ENCODE data around the gene GJC1. TPM values are rescaled to one million over a fixed set of nuclear protein-coding genes. Genes with fewer than 3 reads are reported as not detected.

Gene GJC1
- total and polyA plus RNA-seq, 9 donors: 1.3 to 18.4 (median 4.3) TPM

DNA sequence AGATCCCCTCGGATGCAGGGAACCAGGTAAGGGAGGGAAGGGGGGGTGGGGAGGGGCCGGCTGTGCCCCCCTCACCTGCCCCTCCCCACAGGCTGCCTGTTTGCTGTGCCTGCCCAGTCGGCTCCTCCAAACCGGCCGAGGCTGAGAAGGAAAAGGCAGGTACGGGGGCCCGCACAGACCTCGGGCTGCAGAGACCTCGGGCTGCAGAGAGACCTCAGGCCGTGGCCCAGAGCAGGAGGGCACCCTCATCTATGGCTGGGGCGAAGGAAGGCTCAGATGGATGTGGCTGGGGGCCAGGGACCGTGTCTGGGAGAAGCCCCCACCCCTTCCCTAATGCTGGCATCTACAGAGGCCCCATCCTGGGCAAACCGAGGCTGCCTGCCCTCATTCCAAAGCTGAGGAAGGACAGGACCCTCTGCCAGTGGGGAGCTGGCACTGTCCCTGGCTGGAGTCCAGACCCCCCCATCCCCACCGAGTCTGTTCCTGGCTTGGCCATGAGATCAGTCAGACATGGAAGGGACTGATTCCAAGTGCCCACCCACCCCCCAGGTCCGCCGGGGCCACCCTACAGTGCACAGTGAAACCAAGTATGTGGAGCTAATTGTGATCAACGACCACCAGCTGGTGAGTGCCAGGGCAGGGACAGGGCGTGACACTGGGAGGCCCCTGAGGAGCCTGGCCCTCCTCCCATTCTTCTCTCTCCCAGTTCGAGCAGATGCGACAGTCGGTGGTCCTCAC is 57.6 kb downstream of the GJC1 start:
- Histone ChIP-seq H3K27me3 (no peaks in the 10 kb centered on the region), H3K36me3 (no peaks in the 10 kb centered on the region), H3K9me3 (no peaks in the 10 kb centered on the region), H3K27ac (no peak overlapping the region), H3K4me1 (ENCODE audit: insufficient read depth) (no peaks in the 10 kb centered on the region), H3K4me3 (no peak overlapping the region)
- peak in 2 of 5 donors; percentile 30 to 32 for DNase-seq
- WGBS, 3 donors: 58 to 66% (median 64%) methylated on average over 19 to 21 of the region's 21 CpGs
- TF ChIP-seq EP300 (IDR thresholded peaks at IDR 0.05) (no peak), POLR2A (IDR thresholded peaks at IDR 0.05) (no peak)
- TF ChIP-seq, protein P1, sequence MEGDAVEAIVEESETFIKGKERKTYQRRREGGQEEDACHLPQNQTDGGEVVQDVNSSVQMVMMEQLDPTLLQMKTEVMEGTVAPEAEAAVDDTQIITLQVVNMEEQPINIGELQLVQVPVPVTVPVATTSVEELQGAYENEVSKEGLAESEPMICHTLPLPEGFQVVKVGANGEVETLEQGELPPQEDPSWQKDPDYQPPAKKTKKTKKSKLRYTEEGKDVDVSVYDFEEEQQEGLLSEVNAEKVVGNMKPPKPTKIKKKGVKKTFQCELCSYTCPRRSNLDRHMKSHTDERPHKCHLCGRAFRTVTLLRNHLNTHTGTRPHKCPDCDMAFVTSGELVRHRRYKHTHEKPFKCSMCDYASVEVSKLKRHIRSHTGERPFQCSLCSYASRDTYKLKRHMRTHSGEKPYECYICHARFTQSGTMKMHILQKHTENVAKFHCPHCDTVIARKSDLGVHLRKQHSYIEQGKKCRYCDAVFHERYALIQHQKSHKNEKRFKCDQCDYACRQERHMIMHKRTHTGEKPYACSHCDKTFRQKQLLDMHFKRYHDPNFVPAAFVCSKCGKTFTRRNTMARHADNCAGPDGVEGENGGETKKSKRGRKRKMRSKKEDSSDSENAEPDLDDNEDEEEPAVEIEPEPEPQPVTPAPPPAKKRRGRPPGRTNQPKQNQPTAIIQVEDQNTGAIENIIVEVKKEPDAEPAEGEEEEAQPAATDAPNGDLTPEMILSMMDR (IDR thresholded peaks at IDR 0.05): no peak
- intact Hi-C loops (cut with DNase I): loop anchor here in 3 of 4 donors (10.0 kb wide), 1 partner anchor 252 kb away; no protein-coding TSS in a partner anchor

DNA sequence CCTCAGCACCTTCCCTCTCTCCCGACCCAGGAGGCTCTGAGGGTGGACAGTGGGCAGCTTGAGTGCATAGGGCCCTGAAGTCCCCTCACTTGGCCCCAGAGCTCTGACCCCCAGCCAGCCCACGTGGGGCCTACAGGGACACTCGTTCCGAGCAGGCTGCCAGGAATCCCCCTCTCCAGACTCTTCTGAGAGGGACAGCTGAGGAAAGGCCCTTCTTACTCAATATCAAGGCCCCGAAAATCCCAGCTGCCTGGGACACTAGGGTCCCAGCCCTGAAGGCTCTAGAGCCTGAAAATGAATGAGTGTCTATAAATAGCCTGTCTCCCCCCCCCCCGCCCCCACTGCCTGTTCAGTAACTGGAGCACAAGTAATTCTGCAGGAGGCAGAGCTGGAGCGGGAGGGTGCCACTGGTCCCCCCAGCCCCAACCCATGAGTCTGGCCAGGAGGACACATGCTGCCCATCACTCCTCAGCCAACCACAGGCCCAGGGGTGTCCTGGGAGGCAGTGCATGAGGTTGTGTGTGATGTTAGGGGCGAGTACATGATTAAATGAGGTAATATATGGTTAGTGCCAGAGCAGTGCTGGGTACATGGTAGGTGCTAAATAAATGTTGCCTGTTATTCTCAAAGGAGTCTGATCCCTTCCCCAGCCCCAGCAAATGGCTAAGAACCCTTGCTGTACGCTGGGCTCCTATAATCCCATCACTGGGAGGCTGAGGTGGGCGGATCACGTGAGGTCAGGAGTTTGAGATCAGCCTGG is 59.7 kb downstream of the GJC1 start:
- Histone ChIP-seq H3K4me3 (no peak overlapping the region), H3K27me3 (no peaks in the 10 kb centered on the region), H3K27ac (no peak overlapping the region), H3K9me3 (no peaks in the 10 kb centered on the region), H3K4me1 (ENCODE audit: insufficient read depth) (no peaks in the 10 kb centered on the region), H3K36me3 (no peaks in the 10 kb centered on the region)
- intact Hi-C loops (cut with DNase I): loop anchor here in 3 of 4 donors (10.0 kb wide), 1 partner anchor 254 kb away; no protein-coding TSS in a partner anchor
- DNase-seq: no peak
- TF ChIP-seq POLR2A (IDR thresholded peaks at IDR 0.05): no peak
- TF ChIP-seq, protein P1 (IDR thresholded peaks at IDR 0.05): no peak
- no peak for TF ChIP-seq EP300 (IDR thresholded peaks at IDR 0.05)
- WGBS, 3 donors: 60 to 75% (median 65%) methylated on average over 10 to 11 of the region's 11 CpGs

DNA sequence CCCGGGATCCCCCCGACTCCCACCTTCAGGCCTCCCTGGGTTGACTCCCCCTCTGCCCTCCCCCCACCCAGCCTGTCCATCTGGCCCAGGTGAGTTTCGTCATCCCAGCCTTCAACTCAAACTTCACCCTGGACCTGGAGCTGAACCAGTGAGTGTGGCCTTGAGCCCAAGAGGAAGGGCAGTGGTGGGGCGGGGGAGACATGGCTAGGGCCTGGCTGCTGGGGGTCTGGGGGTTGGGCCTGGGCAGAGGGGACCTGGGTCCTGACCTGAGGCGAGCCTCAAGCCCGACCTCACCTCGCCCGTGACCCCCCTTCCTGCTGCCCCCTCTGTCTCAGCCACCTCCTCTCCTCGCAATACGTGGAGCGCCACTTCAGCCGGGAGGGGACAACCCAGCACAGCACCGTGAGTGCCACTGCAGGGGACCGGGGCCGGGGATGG is 60.4 kb downstream of the GJC1 start:
- no peak for DNase-seq
- intact Hi-C loops (cut with DNase I): loop anchor here in 3 of 4 donors (10.0 kb wide), 1 partner anchor 255 kb away; no protein-coding TSS in a partner anchor

DNA sequence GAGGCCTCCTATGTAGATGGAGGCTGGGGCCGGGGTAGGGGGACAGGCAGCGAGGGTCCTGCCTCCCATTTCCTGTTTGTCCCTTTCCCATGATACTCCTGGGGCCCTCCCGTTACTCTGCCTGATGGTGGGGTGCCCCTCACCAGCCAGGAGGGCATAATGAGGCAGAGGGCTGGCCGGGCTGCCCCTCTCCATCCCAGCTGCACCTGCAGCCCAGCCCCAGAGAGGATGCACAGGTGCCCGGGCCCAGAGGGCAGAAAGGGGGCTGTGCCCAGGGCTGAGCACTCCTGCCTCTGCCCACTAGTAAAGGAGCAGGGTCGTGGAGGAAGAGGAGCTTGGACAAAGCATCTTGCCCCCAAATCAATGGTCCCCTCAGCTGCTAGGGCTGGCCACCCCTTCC is 60.9 kb downstream of the GJC1 start:
- no peak for TF ChIP-seq POLR2A (IDR thresholded peaks at IDR 0.05)
- TF ChIP-seq, protein P1 (IDR thresholded peaks at IDR 0.05): no peak
- TF ChIP-seq EP300 (IDR thresholded peaks at IDR 0.05): no peak
- H3K4me3 ChIP-seq: no peak overlapping the region
- DNase-seq: no peak
- no peaks in the 10 kb centered on the region for H3K27me3 ChIP-seq
- WGBS, 3 donors: 45 to 54% (median 52%) methylated on average over 2 to 6 of the region's 6 CpGs
- H3K4me1 ChIP-seq (ENCODE audit: insufficient read depth): no peaks in the 10 kb centered on the region
- no peaks in the 10 kb centered on the region for H3K36me3 ChIP-seq
- H3K27ac ChIP-seq: no peak overlapping the region
- intact Hi-C loops (cut with DNase I): no loop called here
- H3K9me3 ChIP-seq: no peaks in the 10 kb centered on the region

More for the DNA sequence above, 60.4 kb downstream of the GJC1 start:
- no peaks in the 10 kb centered on the region for H3K36me3 ChIP-seq
- TF ChIP-seq POLR2A (IDR thresholded peaks at IDR 0.05) (no peak), EP300 (IDR thresholded peaks at IDR 0.05) (no peak)
- TF ChIP-seq, protein P1 (IDR thresholded peaks at IDR 0.05): no peak
- 40 to 62% (median 42%) methylated on average over 10 to 15 of the region's 15 CpGs for WGBS, 3 donors
- no peaks in the 10 kb centered on the region for H3K9me3 ChIP-seq
- H3K4me3 ChIP-seq: no peak overlapping the region
- no peaks in the 10 kb centered on the region for H3K4me1 ChIP-seq (ENCODE audit: insufficient read depth)
- H3K27me3 ChIP-seq: no peaks in the 10 kb centered on the region
- H3K27ac ChIP-seq: no peak overlapping the region

Measured in ovary (tissue), 9 donors.